Measurements from ENCODE around the gene CDC5L. TPM values are rescaled to one million over a fixed set of nuclear protein-coding genes. Genes with fewer than 3 reads are reported as not detected.

The CDC5L gene
- total and polyA plus RNA-seq, 2 of the 13 experiments (the other 11 are each of a cell fraction or from before 2014, with no cell fraction given) = 11.0 to 34.2 TPM

GRCh38 chr6:44400572-44400971 is 13.1 kb downstream of the CDC5L start:
- BruUV-seq (replicated peaks) = no TSS peak
- ChIA-PET POLR2A (interaction anchor here (1.2 kb wide), 1 partner anchor 13 kb away, joined by 5 read pairs; the partner anchor contains the start of gene CDC5L), CTCF (ENCODE audit: low intra/inter-chr PET ratio, low total read pairs) (no interaction called here)

DNA sequence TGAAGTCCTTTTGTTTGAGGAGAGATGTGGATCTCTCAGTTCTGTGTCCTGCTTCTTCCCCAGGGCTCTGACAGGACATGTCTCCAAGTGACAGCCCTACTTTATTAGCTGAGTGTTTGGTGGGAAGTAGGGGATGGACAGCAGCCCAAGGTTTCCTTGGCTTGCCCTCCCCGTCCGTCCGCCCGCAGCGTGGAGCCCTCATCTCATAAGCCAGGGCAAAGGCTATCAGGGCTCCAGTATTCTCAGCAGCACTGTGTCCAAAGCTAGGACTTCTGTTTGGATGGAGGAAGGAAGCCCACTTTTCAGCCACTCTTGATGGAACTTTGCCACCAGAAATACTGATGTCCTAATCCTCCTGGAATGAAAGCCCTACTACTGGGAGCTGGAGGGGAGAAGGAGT is 13.6 kb downstream of the CDC5L start:
- Histone ChIP-seq H2AFZ (ENCODE audit: low read length) (no peak overlapping the region), H3K4me1 (ENCODE audit: insufficient read depth, low read length) (peaks cover 15% of the 10 kb centered on the region), H3K79me2 (ENCODE audit: insufficient read depth, low read length) (peaks cover 10% of the 10 kb centered on the region), H3K27ac (ENCODE audit: extremely low read length, insufficient read depth, low read length) (no peak overlapping the region), H3K27me3 (ENCODE audit: control insufficient read depth in 1 of 2, insufficient read depth in 2 of 2, low read length in 2 of 2) (no peaks in the 10 kb centered on the region), H3K9me3 (ENCODE audit: low read length) (no peaks in the 10 kb centered on the region), H3K4me3 (replicated peaks in 1 of 3; ENCODE audit: insufficient read depth in 1 of 3, low read depth in 2 of 3, low read length in 3 of 3) (no peak overlapping the region), H3K4me2 (ENCODE audit: low read depth, low read length) (no peak overlapping the region), H3K9ac (ENCODE audit: insufficient read depth, low read depth, low read length) (no peak overlapping the region), H4K20me1 (ENCODE audit: insufficient read depth, low read length) (peaks cover 3% of the 10 kb centered on the region; the same call in 1 of the 2 replicates), H3K36me3 (replicated peaks in 1 of 2; ENCODE audit: control insufficient read depth in 1 of 2, insufficient read depth in 2 of 2, low read length in 2 of 2) (peaks cover 23 to 74% of the 10 kb centered on the region in 2 experiments)
- CTCF ChIA-PET (ENCODE audit: low intra/inter-chr PET ratio, low total read pairs) = no interaction called here
- intact Hi-C loops (cut with micrococcal nuclease; ENCODE audit: unreplicated experiment) = no loop called here
- in situ Hi-C loops (cut with HindIII; ENCODE audit: extremely low pct_ligation_motif_present, low pct_unique_long_range_greater_than_20kb) = no loop called here
- 99% methylated on average over 5 of the region's 5 CpGs for WGBS (ENCODE audit: low lambda C conversion rate)
- ATAC-seq (no peak), FAIRE-seq (no peak), DNase-seq (ENCODE audit: low spot score) (no peak)
- TF ChIP-seq RFXANK (CRISPR knock-in tag; IDR thresholded peaks at IDR 0.05) (no peak), ZNF564 (CRISPR knock-in tag; IDR thresholded peaks at IDR 0.05) (no peak), HOXA9 (CRISPR knock-in tag; IDR thresholded peaks at IDR 0.05; ENCODE audit: borderline replicate concordance) (no peak), ZNF414 (CRISPR knock-in tag; IDR thresholded peaks at IDR 0.05) (no peak), ELF1 (CRISPR knock-in tag; IDR thresholded peaks at IDR 0.05) (no peak), ZBTB3 (CRISPR knock-in tag; IDR thresholded peaks at IDR 0.05; ENCODE audit: borderline replicate concordance, low read depth) (no peak), PHF20 (CRISPR knock-in tag; IDR thresholded peaks at IDR 0.05) (no peak), ZMYM3 (CRISPR knock-in tag; IDR thresholded peaks at IDR 0.05) (no peak), ZNF782 (CRISPR knock-in tag; IDR thresholded peaks at IDR 0.05; ENCODE audit: borderline replicate concordance) (no peak), ZFYVE20 (CRISPR knock-in tag; IDR thresholded peaks at IDR 0.05; ENCODE audit: borderline replicate concordance, low read depth) (no peak), ZNF572 (CRISPR knock-in tag; IDR thresholded peaks at IDR 0.05) (no peak)
- BruUV-seq (replicated peaks) = no TSS peak
- POLR2A ChIA-PET = interaction anchor here (1.2 kb wide), 1 partner anchor 14 kb away, joined by 5 read pairs; the partner anchor contains the start of gene CDC5L

More at GRCh38 chr6:44400572-44400971, 13.1 kb downstream of the CDC5L start:
- Histone ChIP-seq H3K4me2 (ENCODE audit: low read depth, low read length) (no peak overlapping the region), H2AFZ (ENCODE audit: low read length) (no peak overlapping the region), H3K9me3 (ENCODE audit: low read length) (no peaks in the 10 kb centered on the region), H3K27ac (ENCODE audit: extremely low read length, insufficient read depth, low read length) (no peak overlapping the region), H4K20me1 (ENCODE audit: insufficient read depth, low read length) (peaks cover 3% of the 10 kb centered on the region; the same call in 1 of the 2 replicates), H3K4me1 (ENCODE audit: insufficient read depth, low read length) (peaks cover 15% of the 10 kb centered on the region), H3K36me3 (replicated peaks in 1 of 2; ENCODE audit: control insufficient read depth in 1 of 2, insufficient read depth in 2 of 2, low read length in 2 of 2) (peaks cover 21 to 74% of the 10 kb centered on the region in 2 experiments), H3K79me2 (ENCODE audit: insufficient read depth, low read length) (peaks cover 10% of the 10 kb centered on the region), H3K4me3 (replicated peaks in 1 of 3; ENCODE audit: insufficient read depth in 1 of 3, low read depth in 2 of 3, low read length in 3 of 3) (no peak overlapping the region), H3K9ac (ENCODE audit: insufficient read depth, low read depth, low read length) (no peak overlapping the region), H3K27me3 (ENCODE audit: control insufficient read depth in 1 of 2, insufficient read depth in 2 of 2, low read length in 2 of 2) (no peaks in the 10 kb centered on the region)
- intact Hi-C loops (cut with micrococcal nuclease; ENCODE audit: unreplicated experiment) (no loop called here), in situ Hi-C loops (cut with HindIII; ENCODE audit: extremely low pct_ligation_motif_present, low pct_unique_long_range_greater_than_20kb) (no loop called here)
- 93% methylated on average over 2 of the region's 2 CpGs for WGBS (ENCODE audit: low lambda C conversion rate)
- no peak for TF ChIP-seq BHLHE40 (IDR thresholded peaks at IDR 0.05; ENCODE audit: low read length)
- TF ChIP-seq ZNF747 (CRISPR knock-in tag; IDR thresholded peaks at IDR 0.05; ENCODE audit: borderline replicate concordance) = no peak
- ATAC-seq (no peak), FAIRE-seq (no peak), DNase-seq (ENCODE audit: low spot score) (no peak)
